ENCODE measurements around the gene GDPD3. TPM values are rescaled to one million over a fixed set of nuclear protein-coding genes. Genes with fewer than 3 reads are reported as not detected.

GDPD3 gene
- total and polyA plus RNA-seq, 2 of the 13 experiments (the other 11 are each of a cell fraction or from before 2014, with no cell fraction given), result 18.7 to 20.6 TPM

GRCh38 chr16:30092373-30093010, 20.8 kb downstream of the GDPD3 start (continued):
- no peak for TF ChIP-seq NR2F1 (CRISPR knock-in tag; IDR thresholded peaks at IDR 0.05)
- 0 out of 2 replicates have a peak, but pooled peaks have one; percentile 31 for TF ChIP-seq KLF15 (CRISPR knock-in tag; IDR thresholded peaks at IDR 0.05; ENCODE audit: borderline replicate concordance)
- no peak for TF ChIP-seq TP53 (CRISPR knock-in tag; conservative IDR thresholded peaks at IDR 0.05)
- no peak for TF ChIP-seq MTF1 (CRISPR knock-in tag; IDR thresholded peaks at IDR 0.05)
- peak; percentile 72 for TF ChIP-seq RAD21 (CRISPR knock-in tag; IDR thresholded peaks at IDR 0.05)
- peak; percentile 99 for TF ChIP-seq ZSCAN29 (CRISPR knock-in tag; conservative IDR thresholded peaks at IDR 0.05)
- TF ChIP-seq ZNF879 (CRISPR knock-in tag; IDR thresholded peaks at IDR 0.05), result peak; percentile 78; the same call in 1 of the 2 replicates
- no peak; the same call in 1 of the 2 replicates for TF ChIP-seq ZNF232 (CRISPR knock-in tag; IDR thresholded peaks at IDR 0.05; ENCODE audit: borderline replicate concordance)
- peak; percentile 93 for TF ChIP-seq E2F5 (CRISPR knock-in tag; conservative IDR thresholded peaks at IDR 0.05)
- peak; percentile 86 for TF ChIP-seq DMAP1 (CRISPR knock-in tag; IDR thresholded peaks at IDR 0.05)
- TF ChIP-seq NFYB (CRISPR knock-in tag; IDR thresholded peaks at IDR 0.05), result no peak; the same call in 1 of the 2 replicates
- TF ChIP-seq SCMH1 (CRISPR knock-in tag; IDR thresholded peaks at IDR 0.05; ENCODE audit: borderline replicate concordance), result no peak
- TF ChIP-seq TFDP1 (CRISPR knock-in tag; IDR thresholded peaks at IDR 0.05; ENCODE audit: borderline replicate concordance), result peak; percentile 96
- 0 out of 2 replicates have a peak, but pooled peaks have one; percentile 80 for TF ChIP-seq ZNF432 (CRISPR knock-in tag; IDR thresholded peaks at IDR 0.05; ENCODE audit: borderline replicate concordance)
- TF ChIP-seq ZC3H4 (CRISPR knock-in tag; IDR thresholded peaks at IDR 0.05; ENCODE audit: borderline replicate concordance), result no peak
- TF ChIP-seq DBP (CRISPR knock-in tag; IDR thresholded peaks at IDR 0.05; ENCODE audit: not compliant biosample characterization), result peak; percentile 41
- TF ChIP-seq DRAP1 (CRISPR knock-in tag; IDR thresholded peaks at IDR 0.05), result peak; percentile 62; the same call in 1 of the 2 replicates
- peak; percentile 85 for TF ChIP-seq MTA1 (CRISPR knock-in tag; IDR thresholded peaks at IDR 0.05; ENCODE audit: borderline replicate concordance)
- peak; percentile 80 to 95 for TF ChIP-seq HMGXB4 (CRISPR knock-in tag; IDR thresholded peaks at IDR 0.05; ENCODE audit: borderline replicate concordance in 1 of 2, low read depth in 1 of 2)
- TF ChIP-seq HNF4A (CRISPR knock-in tag; IDR thresholded peaks at IDR 0.05), result peak; percentile 65
- no peak for TF ChIP-seq ATAD3A (CRISPR knock-in tag; IDR thresholded peaks at IDR 0.05)
- TF ChIP-seq KAT8 (CRISPR knock-in tag; IDR thresholded peaks at IDR 0.05), result peak; percentile 61
- peak; percentile 62; the same call in 1 of the 2 replicates for TF ChIP-seq ATF7-NPFF (CRISPR knock-in tag; IDR thresholded peaks at IDR 0.05; ENCODE audit: low read depth)
- peak; percentile 25; the same call in 1 of the 2 replicates for TF ChIP-seq ARHGAP35 (CRISPR knock-in tag; IDR thresholded peaks at IDR 0.05; ENCODE audit: borderline replicate concordance)
- TF ChIP-seq TAF1 (CRISPR knock-in tag; IDR thresholded peaks at IDR 0.05), result no peak
- peak; percentile 83 for TF ChIP-seq MED1 (CRISPR knock-in tag; IDR thresholded peaks at IDR 0.05)

Data from HepG2 (cell line).